ENCODE data around the gene TSHB.

The TSHB gene

DNA sequence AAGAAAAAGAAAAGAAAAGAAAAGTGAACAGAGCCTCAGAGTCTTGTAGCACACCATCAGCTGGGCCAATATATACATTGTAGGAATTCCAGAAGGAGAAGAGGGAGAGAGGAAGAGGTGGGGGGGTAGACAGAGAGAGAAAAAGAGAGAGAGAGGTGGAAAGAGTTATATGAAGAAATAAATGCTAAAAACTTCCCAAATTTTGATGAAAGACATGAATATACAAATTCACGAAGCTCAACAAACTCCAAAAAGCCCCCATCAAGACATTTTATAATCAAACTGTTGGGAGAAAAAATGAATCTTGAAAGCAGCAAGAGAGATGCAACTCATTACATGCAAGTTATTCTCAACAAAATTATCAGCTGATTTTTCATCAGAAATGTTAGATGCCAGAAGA, 41.5 kb upstream of the TSHB start:
- Histone ChIP-seq H3K79me2 (ENCODE audit: control insufficient read depth, low read length) (no peaks in the 10 kb centered on the region), H3K36me3 (ENCODE audit: control insufficient read depth, low read length) (no peaks in the 10 kb centered on the region)
- TF ChIP-seq, protein P1, sequence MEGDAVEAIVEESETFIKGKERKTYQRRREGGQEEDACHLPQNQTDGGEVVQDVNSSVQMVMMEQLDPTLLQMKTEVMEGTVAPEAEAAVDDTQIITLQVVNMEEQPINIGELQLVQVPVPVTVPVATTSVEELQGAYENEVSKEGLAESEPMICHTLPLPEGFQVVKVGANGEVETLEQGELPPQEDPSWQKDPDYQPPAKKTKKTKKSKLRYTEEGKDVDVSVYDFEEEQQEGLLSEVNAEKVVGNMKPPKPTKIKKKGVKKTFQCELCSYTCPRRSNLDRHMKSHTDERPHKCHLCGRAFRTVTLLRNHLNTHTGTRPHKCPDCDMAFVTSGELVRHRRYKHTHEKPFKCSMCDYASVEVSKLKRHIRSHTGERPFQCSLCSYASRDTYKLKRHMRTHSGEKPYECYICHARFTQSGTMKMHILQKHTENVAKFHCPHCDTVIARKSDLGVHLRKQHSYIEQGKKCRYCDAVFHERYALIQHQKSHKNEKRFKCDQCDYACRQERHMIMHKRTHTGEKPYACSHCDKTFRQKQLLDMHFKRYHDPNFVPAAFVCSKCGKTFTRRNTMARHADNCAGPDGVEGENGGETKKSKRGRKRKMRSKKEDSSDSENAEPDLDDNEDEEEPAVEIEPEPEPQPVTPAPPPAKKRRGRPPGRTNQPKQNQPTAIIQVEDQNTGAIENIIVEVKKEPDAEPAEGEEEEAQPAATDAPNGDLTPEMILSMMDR (IDR thresholded peaks at IDR 0.05; ENCODE audit: low read depth, low read length, poor library complexity, severe bottlenecking): no peak
- no peak for TF ChIP-seq EZH2phosphoT487 (IDR thresholded peaks at IDR 0.05; ENCODE audit: borderline replicate concordance, low read length)

DNA sequence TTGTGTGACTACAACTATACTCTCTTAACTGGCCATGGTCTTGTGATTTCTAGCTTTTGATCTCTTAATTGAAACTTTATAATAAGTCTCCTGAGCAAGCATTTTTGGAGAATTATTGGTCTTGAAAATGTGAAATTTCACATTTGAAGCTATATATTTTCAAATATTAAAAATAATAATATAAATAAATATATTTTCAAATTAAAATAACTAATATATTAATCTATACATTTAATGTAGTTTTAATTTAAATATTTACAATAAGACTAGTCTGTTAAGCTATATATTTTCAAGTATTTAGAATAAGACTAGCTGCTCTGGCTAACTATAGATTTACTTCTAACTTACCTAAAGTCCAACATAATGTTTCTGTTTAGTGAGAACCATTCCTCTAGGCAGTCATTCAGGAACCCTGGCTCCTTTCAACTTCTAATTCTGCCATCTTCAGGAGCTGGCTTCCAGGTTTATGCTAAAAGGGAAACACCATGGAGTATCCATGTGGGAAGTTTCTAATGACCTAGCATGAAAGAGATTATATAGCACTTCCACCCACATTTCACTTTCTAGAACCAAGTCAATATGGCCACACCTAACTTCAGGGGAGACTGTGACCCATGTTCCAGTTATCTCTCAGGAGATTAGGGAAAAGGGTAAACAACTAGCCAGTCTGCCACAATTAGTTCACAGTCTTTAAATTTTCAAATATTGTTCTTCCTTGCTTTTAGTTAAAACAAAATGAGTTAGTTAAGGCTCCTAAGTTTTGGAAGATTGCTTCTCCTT, 31.9 kb upstream of the TSHB start:
- no peaks in the 10 kb centered on the region; the same call in 1 of the 2 replicates for H3K27me3 ChIP-seq (ENCODE audit: control insufficient read depth, low read length)
- H3K79me2 ChIP-seq (ENCODE audit: control insufficient read depth, low read length): no peaks in the 10 kb centered on the region
- H3K4me1 ChIP-seq (ENCODE audit: control insufficient read depth, low read length): no peaks in the 10 kb centered on the region
- no peaks in the 10 kb centered on the region for H3K36me3 ChIP-seq (ENCODE audit: control insufficient read depth, low read length)
- H3K9me3 ChIP-seq (ENCODE audit: control insufficient read depth, insufficient read depth, low read length): no peaks in the 10 kb centered on the region
- H4K20me1 ChIP-seq (ENCODE audit: control insufficient read depth, insufficient read depth, low read depth, low read length): no peaks in the 10 kb centered on the region
- H3K4me3 ChIP-seq (ENCODE audit: low read length): no peak overlapping the region
- H3K9me2 ChIP-seq (replicated peaks; ENCODE audit: control insufficient read depth, low read length): no peaks in the 10 kb centered on the region
- TF ChIP-seq EZH2phosphoT487 (IDR thresholded peaks at IDR 0.05; ENCODE audit: borderline replicate concordance, low read length): no peak
- TF ChIP-seq, protein P1 (IDR thresholded peaks at IDR 0.05; ENCODE audit: low read depth, low read length, poor library complexity, severe bottlenecking): no peak
- no peaks in the 10 kb centered on the region for H3F3A ChIP-seq (ENCODE audit: control insufficient read depth, insufficient read depth)
- H3K4me2 ChIP-seq (ENCODE audit: low read length): no peak overlapping the region
- H3K27ac ChIP-seq (ENCODE audit: low read depth, low read length): no peak overlapping the region

More for the DNA sequence above, 41.5 kb upstream of the TSHB start:
- Histone ChIP-seq H4K20me1 (ENCODE audit: control insufficient read depth, insufficient read depth, low read depth, low read length) (no peaks in the 10 kb centered on the region), H3K9me2 (replicated peaks; ENCODE audit: control insufficient read depth, low read length) (no peaks in the 10 kb centered on the region), H3K4me2 (ENCODE audit: low read length) (no peak overlapping the region), H3K4me3 (ENCODE audit: low read length) (no peak overlapping the region), H3K9me3 (ENCODE audit: control insufficient read depth, insufficient read depth, low read length) (no peaks in the 10 kb centered on the region), H3K27ac (ENCODE audit: low read depth, low read length) (no peak overlapping the region), H3K4me1 (ENCODE audit: control insufficient read depth, low read length) (no peaks in the 10 kb centered on the region), H3K27me3 (ENCODE audit: control insufficient read depth, low read length) (no peaks in the 10 kb centered on the region; the same call in 1 of the 2 replicates), H3F3A (ENCODE audit: control insufficient read depth, insufficient read depth) (no peaks in the 10 kb centered on the region)

DNA sequence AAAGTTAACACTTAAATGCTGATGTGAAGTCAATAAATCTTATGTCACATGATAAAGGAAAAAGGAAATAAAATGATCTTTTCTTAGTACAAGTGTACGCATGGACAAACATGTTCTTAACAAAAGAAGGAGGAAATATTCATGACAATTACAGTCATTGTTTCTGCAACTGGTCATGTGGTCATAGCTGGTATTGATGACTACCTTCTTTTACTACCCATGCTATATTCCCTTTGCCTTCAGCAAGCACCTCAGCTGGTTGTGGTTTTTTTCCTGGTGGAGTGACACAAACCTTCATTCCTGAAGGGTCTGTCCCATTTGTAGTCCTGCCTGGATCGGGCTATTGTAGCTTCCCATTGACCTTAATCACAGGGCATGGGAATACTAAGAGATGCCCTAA, 23.4 kb upstream of the TSHB start:
- H3K79me2 ChIP-seq (ENCODE audit: control insufficient read depth, low read length): no peaks in the 10 kb centered on the region
- H3F3A ChIP-seq (ENCODE audit: control insufficient read depth, insufficient read depth): no peaks in the 10 kb centered on the region
- H3K27ac ChIP-seq (ENCODE audit: low read depth, low read length): no peak overlapping the region
- no peaks in the 10 kb centered on the region for H3K4me1 ChIP-seq (ENCODE audit: control insufficient read depth, low read length)
- no peaks in the 10 kb centered on the region for H3K36me3 ChIP-seq (ENCODE audit: control insufficient read depth, low read length)
- TF ChIP-seq EZH2phosphoT487 (IDR thresholded peaks at IDR 0.05; ENCODE audit: borderline replicate concordance, low read length): no peak
- TF ChIP-seq, protein P1 (IDR thresholded peaks at IDR 0.05; ENCODE audit: low read depth, low read length, poor library complexity, severe bottlenecking): no peak
- no peaks in the 10 kb centered on the region for H3K27me3 ChIP-seq (ENCODE audit: control insufficient read depth, low read length)
- H3K9me3 ChIP-seq (ENCODE audit: control insufficient read depth, insufficient read depth, low read length): no peaks in the 10 kb centered on the region
- no peaks in the 10 kb centered on the region for H3K9me2 ChIP-seq (replicated peaks; ENCODE audit: control insufficient read depth, low read length)
- H4K20me1 ChIP-seq (ENCODE audit: control insufficient read depth, insufficient read depth, low read depth, low read length): no peaks in the 10 kb centered on the region
- H3K4me3 ChIP-seq (ENCODE audit: low read length): no peak overlapping the region
- H3K4me2 ChIP-seq (ENCODE audit: low read length): no peak overlapping the region

Measured in DOHH2 (cell line).